Hypothalamus (tissue), 51 donors: ENCODE measurements around the gene HOXC12.

Experiments
- DNase-seq, 51 donors: peaks; one replicate each; lab custom pipeline; 2025; lab: John Stamatoyannopoulos, UW

Gene HOXC12

GRCh38 chr12:53940443-53941014, 14.2 kb upstream of the HOXC12 start:
- DNase-seq = no peak

DNA sequence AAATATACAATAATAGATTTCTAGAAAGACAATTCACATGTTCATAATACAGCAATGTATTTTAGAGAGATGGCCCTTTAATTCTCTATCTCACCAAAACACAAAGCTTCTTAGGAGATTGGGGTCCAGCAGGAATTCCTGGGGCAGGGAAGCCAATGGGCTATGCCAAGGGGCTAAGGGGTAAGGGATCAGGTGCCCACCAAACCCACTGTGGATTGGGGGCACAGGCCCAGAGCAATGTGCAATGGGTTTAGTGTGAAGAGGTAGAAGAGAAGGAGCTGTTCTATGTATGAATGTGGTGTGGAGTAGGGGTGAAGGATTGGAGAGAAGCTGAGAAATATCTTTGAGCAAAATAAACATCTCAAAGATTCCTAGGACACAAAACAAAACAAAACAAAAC, 13.5 kb upstream of the HOXC12 start:
- DNase-seq = no peak

GRCh38 chr12:53941750-53942149, 13.0 kb upstream of the HOXC12 start:
- no peak for DNase-seq

GRCh38 chr12:53942467-53942997, 12.2 kb upstream of the HOXC12 start:
- DNase-seq = no peak

GRCh38 chr12:53944209-53944608, 10.5 kb upstream of the HOXC12 start:
- DNase-seq = no peak

DNA sequence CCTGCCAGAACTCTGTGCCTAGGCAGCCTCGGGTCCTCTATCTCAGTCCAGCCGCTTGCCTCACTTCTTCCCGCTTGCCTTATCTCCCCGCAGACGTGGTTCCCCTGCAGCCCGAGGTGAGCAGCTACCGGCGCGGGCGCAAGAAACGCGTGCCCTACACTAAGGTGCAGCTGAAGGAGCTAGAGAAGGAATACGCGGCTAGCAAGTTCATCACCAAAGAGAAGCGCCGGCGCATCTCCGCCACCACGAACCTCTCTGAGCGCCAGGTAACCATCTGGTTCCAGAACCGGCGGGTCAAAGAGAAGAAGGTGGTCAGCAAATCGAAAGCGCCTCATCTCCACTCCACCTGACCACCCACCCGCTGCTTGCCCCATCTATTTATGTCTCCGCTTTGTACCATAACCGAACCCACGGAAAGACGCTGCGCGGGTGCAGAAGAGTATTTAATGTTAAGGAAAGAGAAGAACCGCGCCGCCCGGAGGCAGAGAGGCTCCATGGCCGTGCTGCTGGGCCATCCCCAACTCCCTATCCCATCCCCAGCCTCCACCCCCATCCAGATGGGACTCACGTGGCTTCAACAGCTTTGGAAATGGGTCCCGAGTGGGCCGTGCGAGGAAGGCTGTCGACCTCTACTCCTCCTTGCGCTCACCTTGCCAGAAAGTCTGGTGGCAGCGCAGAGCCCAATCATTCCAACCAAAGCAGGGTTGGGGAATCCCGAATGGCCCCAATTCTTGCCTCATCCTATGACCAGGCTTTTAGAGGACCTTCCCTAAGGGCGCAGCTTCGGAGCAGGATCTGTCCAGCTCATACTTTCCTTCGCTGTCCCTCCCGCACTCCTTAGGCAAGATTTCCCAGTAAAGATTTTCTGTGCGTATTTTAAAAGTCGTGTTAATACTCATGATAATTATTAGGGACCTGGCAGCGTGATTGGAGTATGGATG, 9.5 kb upstream of the HOXC12 start:
- no peak for DNase-seq

- DNase-seq = no peak
Measured at GRCh38 chr12:53947743-53948142, 7.0 kb upstream of the HOXC12 start.

DNA sequence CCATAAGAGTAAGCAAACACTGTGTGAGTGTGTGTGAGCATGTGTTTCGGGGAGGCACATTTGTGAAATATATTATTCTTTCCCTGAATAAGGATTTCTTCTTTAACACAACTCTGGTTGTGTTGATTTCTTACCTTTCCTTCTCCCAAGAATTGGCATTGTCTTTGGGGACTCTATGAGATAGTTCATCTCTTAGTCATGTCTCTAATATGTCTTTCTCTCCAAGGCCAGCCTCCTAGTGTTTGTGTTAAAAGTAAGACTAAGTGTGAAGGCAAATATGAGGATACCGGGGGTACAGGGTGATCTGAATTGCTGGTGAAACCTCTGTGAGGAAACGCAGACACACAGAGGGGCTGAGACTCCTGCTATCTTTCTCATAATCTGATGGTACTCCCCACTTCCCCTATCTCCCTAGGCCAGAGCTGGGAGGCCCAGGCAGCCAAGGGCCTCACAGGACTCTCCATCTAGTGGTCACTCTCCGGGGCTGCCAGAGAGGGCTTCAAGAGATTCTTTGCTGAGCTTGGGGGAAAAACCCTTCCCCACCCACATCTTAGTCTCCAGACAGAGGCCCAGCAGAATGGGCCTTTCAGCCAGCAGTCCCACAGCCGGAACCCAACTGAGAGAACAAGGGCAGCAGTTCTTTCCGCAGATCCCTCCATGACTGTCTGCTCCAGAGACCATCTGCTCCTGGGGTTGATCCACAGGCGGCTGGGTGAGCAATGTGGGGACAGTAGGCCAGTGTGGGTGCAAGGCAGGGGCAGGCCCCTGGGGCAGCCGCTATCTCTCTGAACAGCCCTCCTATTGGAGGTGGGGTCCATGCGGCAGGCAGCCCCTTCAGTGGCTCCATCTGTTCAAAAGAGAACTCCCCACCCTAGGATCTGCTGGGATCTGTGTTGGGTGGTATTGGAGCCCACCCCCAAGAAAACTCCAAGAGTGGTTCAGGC, 5.8 kb upstream of the HOXC12 start:
- no peak for DNase-seq

DNA sequence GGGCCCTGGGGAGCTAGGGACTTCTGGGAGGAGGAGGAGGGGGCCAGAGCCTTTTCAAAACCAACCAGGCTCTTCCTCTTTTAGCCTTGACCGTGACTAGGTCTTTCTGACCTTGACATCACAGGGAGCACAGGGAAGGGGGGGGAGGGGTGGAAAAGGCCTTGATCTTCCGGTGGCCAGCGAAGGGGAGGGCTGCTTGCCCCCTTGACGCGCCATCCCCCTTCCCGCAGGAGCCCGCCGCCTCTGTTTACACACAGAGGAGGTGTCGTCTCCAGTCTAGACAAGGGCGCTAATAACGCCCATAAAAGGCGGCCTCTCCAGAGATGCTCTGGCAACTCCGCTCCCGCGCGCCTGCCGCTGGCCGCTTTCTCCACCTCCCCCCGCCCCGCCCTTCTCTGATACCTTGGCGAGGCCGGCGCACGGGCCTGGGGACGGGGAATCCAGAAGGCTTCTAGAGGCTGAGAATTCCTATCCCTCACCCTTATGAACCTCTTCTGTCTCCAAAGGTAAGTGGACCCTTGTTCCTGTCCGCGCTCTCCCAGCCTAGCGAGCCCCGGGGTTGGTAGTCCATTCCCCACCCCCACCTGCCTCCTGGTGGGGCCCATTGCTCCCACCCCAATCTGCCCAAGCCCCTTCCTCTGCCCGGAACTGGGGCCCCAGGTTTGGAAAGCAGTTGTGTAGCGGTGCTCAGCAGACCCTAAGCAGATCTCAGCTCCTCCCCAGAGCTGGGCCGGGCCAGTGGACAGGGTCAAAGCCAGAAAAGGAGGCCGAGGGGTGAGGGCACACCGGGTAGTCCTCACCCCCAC, 4.9 kb upstream of the HOXC12 start:
- DNase-seq = no peak

GRCh38 chr12:53950437-53950773, 4.3 kb upstream of the HOXC12 start:
- no peak for DNase-seq

- no peak for DNase-seq
Measured at GRCh38 chr12:53950789-53951576, 3.7 kb upstream of the HOXC12 start.

- no peak for DNase-seq
Measured at GRCh38 chr12:53951577-53952334, 2.9 kb upstream of the HOXC12 start.

DNA sequence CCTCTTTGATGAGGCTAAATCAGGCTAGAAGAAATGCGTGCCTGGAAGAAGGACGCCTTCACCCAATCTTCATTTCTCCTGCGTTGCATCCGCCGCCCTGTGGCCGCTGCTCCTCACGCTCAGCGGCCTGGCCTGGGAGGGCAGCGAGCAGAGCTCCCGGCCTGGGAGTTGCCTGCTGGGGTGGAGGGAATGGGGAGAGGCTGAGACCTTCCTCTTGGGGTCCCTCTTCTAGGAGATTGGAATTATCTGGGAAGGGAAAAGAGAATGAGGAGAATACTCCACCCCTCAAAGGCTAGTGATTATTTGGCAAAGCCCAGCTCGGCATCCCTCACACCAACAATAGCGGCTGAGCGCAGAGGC, 2.4 kb upstream of the HOXC12 start:
- no peak for DNase-seq

- DNase-seq = no peak
Measured at GRCh38 chr12:53952871-53953734, 1.6 kb upstream of the HOXC12 start.

- no peak for DNase-seq
Measured at GRCh38 chr12:53953831-53954693, 641 bp upstream of the HOXC12 start.

DNA sequence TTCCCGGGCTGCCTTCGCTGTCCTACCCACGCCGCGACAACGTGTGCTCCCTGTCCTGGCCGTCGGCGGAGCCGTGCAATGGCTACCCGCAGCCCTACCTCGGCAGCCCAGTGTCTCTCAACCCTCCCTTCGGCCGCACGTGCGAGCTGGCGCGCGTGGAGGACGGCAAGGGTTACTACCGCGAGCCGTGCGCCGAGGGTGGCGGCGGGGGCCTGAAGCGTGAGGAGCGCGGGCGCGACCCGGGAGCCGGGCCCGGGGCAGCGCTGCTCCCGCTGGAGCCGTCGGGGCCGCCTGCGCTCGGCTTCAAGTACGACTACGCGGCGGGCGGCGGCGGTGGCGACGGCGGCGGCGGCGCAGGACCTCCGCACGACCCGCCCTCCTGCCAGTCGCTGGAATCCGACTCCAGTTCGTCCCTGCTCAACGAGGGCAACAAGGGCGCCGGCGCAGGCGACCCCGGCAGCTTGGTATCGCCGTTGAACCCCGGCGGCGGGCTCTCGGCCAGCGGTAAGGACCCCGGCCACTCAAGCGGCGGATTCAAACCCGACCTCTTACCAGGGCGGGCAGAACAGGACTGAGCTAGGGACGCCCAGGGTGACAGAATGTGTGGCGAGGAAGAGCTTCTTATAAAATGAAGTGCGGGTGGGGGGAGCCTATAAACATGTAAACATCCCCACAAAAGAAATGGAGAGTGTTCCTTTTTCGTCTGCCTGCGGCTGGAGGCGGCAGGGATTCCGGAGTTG, 503 bp downstream of the HOXC12 start:
- DNase-seq = no peak
